NCI-H345 treated with DMSO at 0.1 percent for 48 hours (cell line): ENCODE measurements around the gene LNP1.
"Not testable (repeated sequence)": the region's sequence is repeated elsewhere in the genome, so short reads cannot be mapped to it uniquely, and the experiment has no call there.

Experiments
- DNase-seq: peaks from one replicate; lab custom pipeline; 2025; ENCODE audit not compliant: unreplicated experiment; lab: John Stamatoyannopoulos, UW

Gene LNP1

DNA sequence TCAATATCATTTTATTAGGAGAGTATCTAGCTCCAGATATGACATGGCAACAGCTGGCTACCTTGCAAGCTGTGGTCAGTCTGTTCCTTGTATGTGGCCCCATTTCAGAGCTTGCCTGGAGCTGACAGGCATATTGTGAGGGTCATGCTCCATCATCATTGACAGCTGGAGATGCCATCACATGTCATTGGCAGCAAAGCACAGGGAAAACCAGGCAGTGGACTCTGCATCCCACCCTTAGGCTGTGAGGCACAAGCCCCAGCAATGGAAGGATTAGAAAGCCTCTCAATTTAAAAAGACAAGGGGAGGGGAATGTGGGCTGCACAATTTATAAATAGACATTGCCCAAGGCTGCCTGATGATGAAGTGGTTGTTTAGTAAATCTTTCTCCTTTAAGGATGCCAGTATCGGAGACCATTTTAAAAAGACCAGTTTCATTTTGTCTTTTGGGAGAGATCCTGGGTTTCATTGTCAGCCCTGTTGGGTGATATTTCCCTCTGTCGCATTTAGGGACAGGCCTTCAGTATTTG lies 27.9 kb downstream of the LNP1 start:
- DNase-seq = no peak

DNA sequence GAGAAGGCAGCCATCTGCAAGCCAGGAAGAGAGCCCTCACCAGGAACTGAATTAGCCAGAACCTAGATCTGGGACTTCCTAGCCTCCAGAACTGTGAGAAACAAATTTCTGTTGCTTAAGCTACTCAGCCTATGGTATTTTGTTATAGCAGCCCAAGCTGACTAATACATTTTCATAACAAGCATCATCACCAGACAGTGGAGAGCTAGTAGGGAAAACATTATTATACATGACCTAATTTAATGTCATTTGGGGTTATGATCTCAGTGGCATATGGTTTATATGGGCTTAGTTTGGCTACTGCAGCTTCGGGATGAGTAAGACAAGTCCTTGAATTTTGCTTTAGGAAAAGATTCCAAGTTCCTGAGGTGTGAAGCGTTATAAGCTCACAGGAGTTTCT lies 35.6 kb downstream of the LNP1 start:
- DNase-seq = no peak

DNA sequence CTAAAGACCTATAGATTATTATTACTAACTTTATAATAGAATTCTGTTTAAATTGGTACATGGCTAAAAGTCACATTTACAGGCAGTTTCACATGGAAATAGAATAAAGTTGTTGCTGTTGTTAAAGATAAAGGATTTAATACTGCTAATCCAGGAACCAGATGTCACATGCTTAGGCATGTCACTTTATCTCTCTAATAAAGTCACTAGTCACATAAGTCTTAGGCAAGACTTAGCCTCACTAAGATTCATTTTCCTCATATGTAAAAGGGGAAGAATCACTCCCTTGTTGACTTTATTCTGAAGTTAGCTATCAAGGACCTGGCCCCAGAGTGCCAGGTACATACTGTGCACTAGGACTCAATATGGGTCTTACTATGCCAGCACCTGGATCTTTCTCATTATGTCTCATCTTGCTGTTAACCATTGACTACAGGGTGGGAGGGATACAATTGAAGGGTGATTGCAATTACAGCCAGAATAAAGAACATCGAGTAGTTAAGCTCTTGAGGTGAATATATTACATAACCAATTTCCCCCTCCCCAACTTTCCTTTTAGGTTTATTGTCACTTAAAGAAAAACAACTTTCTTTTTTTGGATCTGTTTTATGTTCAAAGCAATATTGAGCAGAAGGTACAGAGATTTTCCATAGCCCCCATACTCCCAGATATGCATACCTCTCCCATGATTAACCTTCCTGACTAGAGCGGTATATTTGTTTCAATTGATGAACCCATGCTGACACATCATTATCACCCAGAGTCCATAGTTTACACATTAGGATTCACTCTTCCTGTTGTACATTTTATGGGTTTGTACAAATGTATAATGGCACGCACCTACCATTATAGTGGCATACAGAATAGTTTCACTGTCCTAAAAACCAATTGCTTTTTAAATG lies 36.6 kb downstream of the LNP1 start:
- DNase-seq = no peak

GRCh38 chr3:100438623-100438974 lies 37.3 kb downstream of the LNP1 start:
- no peak for DNase-seq

- no peak for DNase-seq
Observed at GRCh38 chr3:100440895-100441294, 39.6 kb downstream of the LNP1 start.

DNA sequence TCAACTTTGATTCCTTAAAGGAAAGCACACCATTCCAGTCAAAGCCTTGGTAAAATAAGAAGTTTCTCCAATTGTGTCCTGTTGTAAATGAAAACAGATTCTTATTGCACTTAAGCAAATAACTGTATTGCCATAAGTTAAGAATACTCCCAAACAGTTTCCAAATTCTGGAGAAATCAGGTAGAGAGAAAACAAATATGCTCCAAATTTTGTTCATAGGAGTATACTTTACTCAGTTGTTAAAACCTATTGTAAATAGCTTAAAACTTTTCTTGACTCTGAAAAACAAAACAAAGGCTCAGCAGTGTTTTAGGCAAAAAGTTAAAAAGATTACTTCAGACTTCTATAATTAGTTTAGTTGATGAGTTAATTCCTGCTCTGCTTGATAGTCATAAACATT lies 42.4 kb downstream of the LNP1 start:
- no peak for DNase-seq

- DNase-seq = not testable (repeated sequence)
Observed at GRCh38 chr3:100447067-100447466, 45.7 kb downstream of the LNP1 start.

DNA sequence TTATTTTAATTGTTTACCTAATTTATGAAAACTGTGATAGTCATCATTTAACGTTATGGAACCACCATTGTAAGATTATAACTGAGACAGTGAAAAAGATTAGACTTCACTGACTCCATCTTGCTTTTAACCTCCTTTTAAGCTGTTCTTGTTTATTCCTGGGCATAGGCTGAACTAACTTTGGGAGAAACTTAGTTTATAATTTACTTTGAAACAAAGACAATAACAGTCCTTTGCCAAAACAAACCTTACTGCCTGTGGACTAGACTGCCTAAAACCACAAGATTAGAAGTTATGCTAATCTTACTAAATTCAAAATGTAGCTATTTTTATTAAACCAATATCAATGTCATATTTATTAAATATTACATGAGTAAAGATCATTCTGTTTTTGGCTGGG lies 46.7 kb downstream of the LNP1 start:
- no peak for DNase-seq

DNA sequence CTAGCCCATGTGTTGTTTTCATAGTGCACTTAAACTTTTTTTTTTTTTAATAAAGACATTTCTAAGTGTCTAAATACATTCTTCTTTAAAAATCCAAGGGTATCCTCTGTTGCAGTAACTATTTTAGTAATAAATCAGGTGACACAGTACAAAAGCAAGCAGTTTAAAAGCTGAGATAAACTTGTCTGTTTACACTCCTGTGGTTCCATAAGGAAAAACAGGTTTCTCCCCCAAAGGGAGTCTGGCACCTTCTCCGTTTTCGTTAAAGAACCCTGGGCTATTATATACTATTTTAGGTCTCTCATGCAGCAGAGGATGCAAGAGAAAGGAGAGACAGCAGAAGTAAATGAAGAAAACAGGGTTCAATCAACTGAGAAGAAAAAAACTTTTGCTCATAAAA lies 47.9 kb downstream of the LNP1 start:
- DNase-seq = no peak

DNA sequence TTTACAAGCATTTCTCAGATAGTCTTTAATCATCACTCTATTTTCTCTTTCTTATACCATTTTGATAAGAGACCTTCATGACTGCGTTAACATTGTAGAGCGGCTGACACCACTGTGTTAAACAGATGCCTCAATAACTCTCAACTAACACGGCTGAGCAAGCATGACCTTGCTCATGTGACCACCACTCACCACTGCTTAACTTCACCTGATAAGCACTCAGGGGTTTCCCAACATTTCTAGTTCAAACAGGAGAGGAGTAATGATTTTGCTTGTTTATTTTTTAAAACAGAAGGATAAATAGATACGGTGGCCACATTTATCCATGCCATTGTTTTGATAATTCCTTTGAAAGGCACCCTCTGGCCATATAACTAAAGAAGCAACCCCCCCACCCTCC lies 53.3 kb downstream of the LNP1 start:
- no peak for DNase-seq

DNA sequence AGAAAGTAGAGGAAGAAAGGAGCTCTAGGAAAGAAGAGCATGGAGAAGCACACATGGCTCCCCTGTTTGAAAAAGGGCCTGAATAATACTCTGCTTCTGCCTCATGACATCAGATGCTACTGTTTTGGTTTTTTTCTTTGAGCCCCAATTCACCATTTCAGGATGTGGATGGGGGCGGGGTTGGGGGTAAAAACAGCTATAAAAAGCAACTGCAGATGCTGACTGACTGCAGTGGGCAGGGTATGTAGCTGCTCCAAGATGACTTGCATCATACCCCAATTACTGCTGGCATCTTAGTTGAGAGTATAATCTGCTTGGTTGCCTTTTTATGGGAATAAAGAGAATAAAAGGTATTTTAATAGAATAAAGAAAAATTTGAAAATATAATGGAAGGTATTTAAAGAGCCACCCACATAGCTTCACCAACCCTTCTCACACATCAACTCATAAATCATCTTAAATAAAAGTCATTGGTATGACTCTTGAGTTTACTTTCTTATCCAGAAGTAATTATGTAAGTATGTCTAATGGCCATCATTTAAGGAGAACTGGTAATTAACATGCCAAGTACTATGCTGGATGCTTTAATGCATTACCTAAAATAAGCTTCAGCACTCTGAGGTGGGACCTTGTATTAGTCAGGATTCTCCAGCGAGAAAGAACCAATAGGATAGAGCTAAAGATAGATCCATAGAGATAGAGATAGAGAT lies 54.7 kb downstream of the LNP1 start:
- DNase-seq = no peak

DNA sequence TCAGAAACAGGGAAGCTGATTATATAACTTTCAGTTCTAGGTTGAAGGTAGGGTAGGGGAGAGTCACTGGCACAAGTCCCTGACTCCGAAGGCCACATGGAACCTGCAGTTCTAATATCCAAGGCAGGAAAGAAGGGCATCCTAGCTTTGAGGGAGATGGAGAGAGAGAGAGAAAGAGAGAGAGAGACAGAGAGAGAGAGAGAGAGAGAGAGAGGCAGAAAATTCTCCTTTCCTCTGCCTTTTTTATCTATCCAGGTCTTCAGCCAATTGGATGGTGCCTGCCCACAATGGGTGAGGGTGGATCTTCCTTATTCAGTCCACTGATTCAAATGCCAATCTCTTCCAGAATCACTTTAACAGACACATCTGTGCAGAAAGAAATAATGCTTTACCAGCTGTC lies 55.4 kb downstream of the LNP1 start:
- DNase-seq = no peak

- DNase-seq = no peak
Observed at GRCh38 chr3:100457811-100458210, 56.5 kb downstream of the LNP1 start.

- DNase-seq = no peak
Observed at GRCh38 chr3:100458814-100459213, 57.5 kb downstream of the LNP1 start.

DNA sequence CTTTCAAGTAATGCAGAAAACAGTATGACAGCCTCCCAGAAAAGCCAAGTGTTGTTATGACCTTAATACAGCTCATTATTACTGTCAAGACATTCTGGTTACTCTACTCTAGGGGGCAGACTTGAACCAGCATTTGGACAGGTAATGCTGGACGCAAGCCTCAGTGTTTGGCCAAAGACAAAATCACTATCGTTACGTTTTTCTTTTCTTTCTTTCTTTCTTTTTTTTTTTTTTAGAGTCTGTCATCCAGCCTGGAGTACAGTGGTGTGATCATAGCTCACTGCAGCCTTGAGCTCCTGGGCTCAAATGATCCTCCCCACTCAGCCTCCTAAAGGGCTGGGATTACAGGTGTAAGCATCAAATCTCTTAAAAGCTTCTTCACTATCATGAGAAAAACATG lies 61.7 kb downstream of the LNP1 start:
- DNase-seq = peak; percentile 2

DNA sequence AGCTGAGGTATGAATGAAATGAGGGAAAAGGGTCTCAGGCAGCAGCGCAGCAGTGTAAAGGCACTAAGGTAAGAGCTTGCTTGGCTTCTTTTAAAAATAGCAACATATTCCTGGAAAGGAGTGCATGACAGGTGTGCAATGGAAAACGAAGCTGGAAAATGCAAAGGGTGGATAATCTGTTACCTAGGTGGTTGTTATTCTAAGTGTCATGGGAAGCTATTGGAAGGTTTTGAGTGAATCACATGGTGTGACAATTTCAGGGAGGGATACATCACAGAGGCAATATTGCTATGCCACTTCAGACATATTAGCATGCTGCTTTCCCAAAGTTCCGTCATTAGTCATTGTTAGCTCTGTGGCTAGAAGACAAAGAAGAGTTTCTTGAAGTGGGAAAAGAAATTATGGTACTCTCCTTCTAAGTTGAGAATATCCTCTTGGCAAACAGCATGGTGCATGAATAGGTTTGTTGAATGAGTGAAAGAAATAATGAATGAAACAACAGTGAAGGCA lies 62.4 kb downstream of the LNP1 start:
- no peak for DNase-seq

DNA sequence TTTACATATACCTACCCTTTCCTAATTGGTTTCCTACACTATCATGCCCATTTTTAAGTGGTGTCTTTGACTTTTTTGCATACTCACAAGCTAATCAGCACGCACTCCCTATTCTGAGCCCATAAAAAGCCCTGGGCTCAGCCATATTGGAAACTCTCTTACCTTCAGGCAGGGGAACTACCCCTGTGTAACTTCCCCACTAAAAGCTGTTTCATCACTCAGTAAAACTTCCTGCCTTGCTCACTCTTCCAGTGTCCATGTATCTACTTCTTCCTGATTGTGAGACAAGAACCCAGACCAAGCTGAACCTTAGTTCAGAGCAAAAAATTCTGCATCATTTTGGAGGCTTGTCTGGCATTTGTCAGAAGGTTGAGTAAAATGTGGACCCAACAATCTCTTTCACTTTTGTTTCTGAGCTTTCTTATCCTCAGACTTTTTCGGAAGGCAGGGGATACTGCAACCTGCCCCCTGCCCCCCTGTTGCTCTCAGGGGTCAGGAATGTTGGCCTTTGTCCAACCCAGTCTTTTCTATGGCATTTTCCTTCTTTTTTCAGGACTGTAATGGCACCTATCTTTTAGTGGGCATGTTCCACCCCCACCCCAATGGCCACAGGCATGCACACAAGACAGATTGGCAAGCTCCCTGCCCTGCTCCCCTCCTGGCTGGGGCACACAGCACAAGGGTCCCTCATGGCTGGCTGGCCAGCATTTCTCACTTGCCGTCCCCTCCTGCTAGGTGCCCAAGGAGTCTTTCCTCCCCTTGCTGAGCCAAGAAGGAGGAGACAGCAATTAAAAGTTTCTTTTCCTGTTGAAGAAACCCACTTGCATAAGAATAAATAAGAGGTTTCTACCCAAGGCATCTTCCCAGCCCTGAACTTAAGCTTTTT lies 64.8 kb downstream of the LNP1 start:
- no peak for DNase-seq

GRCh38 chr3:100467133-100467532 lies 65.8 kb downstream of the LNP1 start:
- no peak for DNase-seq

GRCh38 chr3:100468676-100469075 lies 67.3 kb downstream of the LNP1 start:
- DNase-seq = no peak

- no peak for DNase-seq
Observed at GRCh38 chr3:100470951-100471350, 69.6 kb downstream of the LNP1 start.

GRCh38 chr3:100471444-100471843 lies 70.1 kb downstream of the LNP1 start:
- no peak for DNase-seq
